Keratinocyte (primary cell): ENCODE results near the gene CDK10.

ENCODE experiments used
- CTCF ChIP-seq, 3 experiments: IDR thresholded peaks in 1 of 3; conservative IDR thresholded peaks in 1 of 3; optimal IDR thresholded peaks in 1 of 3; 2 replicates in 2 of 3; 3 replicates in 1 of 3; pipeline versions ENCODE3 to v1.5.1; 2011; ENCODE audit warnings: low read length in 3 of 3, mild to moderate bottlenecking in 3 of 3, moderate library complexity in 2 of 3, control low read depth in 1 of 3, inconsistent platforms in 1 of 3; ENCODE audit not compliant: insufficient read depth in 2 of 3; ENCODE audit errors: extremely low read depth in 1 of 3
- EZH2 ChIP-seq: IDR thresholded peaks from one replicate; pipeline ENCODE4 v1.6.1; 2012; ENCODE audit warnings: inconsistent platforms, mild to moderate bottlenecking, low read length, moderate library complexity

GRCh38 chr16:89646906-89647305 is 39.6 kb upstream of the CDK10 start:
- TF ChIP-seq EZH2 (no peak), CTCF (optimal IDR thresholded peaks at IDR 0.05 in 1 of 3, IDR thresholded peaks at IDR 0.05 in 1 of 3, conservative IDR thresholded peaks at IDR 0.05 in 1 of 3; ENCODE audit: extremely low read depth in 1 of 3, insufficient read depth in 2 of 3, low read length in 3 of 3) (no peak)
